NCI-H146 treated with DMSO at 0.1 percent for 48 hours (cell line): ENCODE measurements around the gene MOV10.
"Not testable (repeated sequence)": the region's sequence is repeated elsewhere in the genome, so short reads cannot be mapped to it uniquely, and the experiment has no call there.

Source experiments
- DNase-seq: peaks from one replicate; lab custom pipeline; 2025; ENCODE audit not compliant: unreplicated experiment; lab: John Stamatoyannopoulos, UW

MOV10 gene

DNA sequence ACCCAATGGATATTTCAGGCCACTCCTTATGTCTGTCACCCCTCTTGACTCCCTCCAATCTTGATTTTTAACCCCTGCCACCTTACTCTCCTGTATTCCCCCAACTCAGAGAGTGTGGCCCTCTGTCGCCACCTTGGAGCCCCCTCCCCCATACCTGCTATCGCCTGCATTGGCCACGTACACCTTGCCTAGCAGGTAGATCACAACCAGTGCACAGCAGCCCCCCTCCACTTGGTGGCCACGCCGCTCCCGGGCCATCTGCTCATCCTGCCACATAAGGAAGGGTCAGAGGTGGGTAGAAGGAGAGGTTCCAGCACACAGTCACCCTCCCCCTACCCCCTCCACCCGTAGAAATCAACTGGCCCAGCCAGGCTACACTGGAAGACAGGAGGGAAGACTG, 37.7 kb downstream of the MOV10 start:
- no peak for DNase-seq

- DNase-seq = no peak
Observed at GRCh38 chr1:112712701-112713128, 38.3 kb downstream of the MOV10 start.

DNA sequence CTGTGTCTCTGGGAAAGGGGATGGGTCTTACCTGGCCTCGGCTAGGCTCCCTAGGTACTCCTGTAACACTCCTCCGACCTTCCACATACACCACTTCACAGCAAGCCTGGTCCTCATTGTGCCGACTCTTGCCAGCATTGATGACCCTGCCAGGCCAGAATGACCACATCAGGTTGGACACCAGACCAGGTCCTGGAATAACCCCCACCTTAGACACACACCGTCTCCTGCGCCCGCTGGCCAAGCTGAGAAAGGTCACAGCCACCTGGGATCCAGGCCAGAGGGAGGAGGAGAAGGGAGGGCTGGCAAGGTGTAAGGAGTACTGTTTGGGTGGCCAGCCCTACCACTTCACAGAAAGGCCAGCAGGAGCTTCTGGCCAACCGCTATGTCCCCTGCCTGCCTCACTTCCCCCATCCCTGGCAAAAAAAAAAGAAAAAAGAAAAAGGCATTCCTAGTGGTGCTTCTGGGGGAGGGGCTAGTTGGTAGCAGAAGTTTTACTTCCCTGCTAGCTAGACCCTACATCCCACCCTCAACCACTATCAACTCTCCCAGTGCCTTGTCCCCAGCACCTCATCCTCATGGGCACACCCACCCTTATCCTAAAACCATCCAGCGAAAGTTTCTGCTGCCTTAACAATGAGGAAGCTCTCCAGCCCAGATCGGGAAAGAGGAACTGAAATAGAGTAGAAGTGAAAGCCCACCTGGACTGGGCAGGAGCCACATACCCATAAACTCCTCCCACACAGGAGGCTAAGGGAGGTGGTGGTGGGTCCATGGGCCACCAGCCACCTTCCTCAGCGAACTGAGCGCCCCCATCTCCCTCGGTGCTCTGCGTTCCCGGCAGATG, 39.2 kb downstream of the MOV10 start:
- no peak for DNase-seq

DNA sequence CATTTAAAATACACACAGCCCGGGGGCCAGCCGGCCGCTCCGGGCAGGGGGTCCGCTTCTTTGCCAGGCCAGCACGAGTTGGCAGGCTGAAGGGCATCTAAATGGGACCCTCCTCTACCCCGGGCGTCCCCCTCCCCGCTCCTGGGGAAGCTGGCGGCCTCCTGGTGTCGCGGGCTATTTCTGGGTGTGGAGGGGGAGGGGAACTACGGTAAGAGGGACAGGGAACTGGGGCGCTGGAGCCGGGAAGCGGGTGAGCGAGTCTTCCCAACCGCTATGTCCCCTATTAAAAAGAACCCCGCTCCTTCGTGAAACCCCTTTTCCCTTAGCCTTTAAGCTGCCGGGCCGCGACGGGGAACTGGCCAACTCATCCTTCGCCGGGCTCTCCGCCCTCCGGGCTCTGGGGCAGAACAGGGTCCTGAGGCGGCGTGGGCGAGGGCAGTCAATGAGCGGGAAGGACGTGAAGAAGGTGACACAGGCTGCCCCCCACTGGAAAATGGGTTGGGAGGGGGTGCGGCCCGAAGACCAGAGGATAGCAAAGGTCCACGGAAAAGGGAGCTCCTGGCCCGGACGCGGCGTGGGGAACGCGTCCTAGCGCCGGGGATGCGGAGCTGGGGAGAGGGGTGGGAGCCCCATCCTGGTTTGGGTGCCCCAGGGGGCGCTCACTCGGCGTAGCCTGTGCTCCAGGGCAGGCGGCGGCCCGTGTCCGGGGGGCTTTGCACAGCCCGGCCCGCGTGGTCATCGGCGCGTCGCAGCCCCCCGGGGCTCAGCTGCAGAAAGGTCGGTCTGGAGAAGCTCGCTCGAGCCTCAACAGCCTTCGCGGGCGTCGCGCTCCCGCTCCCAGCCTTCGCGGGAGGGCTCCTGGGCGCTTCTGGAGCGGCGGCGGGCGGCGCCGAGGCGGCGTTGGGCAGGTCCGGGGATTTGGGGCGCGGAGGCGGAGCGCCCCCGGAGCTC, 40.1 kb downstream of the MOV10 start:
- DNase-seq = no peak

DNA sequence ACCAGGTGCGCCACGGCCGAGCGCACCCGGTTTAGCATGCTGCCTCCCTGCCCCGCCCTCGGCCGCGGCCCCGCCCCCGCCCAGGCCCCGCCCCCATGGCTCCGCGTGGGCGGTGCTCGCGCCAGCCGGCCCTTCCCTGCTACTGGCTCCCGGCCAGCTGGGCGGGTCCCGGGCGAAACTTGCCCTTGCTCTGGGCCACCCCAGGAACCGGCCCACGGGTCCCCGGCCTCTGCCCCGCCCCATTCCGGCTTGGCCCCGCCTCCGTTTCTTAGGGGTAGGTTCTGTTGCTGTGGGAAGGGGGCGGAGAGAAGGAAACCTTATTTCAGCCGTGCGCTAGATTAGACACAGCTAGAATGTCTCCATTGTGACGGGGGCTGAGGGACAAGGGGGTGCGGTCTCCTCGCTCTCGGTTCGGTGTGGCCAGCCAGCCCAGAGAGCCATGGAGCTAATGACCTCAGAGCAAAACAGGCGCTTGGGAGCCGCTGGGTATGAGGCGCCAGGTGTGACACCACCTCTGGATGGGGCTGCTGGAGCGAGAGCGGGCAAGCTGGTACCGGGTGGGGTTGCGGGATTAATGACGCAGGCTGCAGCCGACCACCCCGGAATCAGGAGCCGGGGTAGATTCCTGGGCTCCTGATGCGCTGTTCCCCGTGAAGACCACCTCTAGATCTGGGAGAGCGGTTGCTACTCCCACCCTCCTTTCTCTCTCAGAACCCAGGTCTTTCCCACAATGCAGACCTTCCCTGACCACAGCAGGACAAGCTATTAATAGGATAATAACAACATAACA, 41.0 kb downstream of the MOV10 start, which contains the start of gene PPM1J:
Gene PPM1J (minus strand): TSS at position 69 of the 790 bp plus-strand sequence. CDS start 31 bp downstream, at position 38.
- DNase-seq = peak; percentile 80

- DNase-seq = peak; percentile 59
Observed at GRCh38 chr1:112716133-112716720, 41.8 kb downstream of the MOV10 start.

GRCh38 chr1:112717263-112717873, 42.9 kb downstream of the MOV10 start:
- DNase-seq = no peak

DNA sequence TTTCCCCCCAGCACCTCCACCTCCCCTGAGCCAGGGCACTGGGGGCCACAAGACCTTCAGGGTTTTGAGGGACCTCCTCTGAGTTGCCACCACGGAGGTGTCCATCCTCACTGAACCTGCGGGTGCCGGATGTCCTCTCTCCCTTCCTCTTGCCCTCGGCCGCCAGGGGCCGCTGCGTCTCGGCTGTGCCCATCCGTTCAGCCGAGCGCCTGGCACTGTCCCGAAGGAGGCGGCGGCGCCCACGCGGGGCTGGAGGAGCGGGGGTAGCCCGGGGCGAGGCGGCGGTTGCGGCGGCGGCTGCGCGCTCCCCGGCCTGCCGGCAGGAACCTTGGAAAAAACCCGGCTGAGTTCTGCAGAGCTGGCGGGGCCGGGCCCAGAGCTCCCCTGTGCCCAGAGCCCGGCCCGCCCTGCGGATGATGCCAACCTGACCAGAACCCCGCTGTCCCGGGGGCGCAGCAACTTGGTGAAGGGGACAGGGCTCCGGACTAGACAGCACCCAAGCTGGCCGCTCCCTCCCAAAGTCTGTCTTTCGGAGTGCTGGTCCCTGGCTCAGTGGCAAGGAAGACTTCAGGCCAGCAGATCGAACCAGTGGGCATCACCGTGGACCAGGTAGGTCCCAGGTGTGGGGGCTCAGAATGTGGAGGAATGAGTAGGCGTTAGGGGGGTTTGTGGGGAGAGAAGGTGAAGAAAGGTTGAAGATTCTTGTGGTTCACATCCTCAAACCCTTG, 44.4 kb downstream of the MOV10 start:
- peak; percentile 28 for DNase-seq

- DNase-seq = no peak
Observed at GRCh38 chr1:112719706-112720105, 45.2 kb downstream of the MOV10 start.

- no peak for DNase-seq
Observed at GRCh38 chr1:112720800-112721199, 46.3 kb downstream of the MOV10 start.

GRCh38 chr1:112721294-112721693, 46.8 kb downstream of the MOV10 start:
- DNase-seq = not testable (repeated sequence)

GRCh38 chr1:112721966-112722524, 47.6 kb downstream of the MOV10 start:
- no peak for DNase-seq

- peak; percentile 29 for DNase-seq
Observed at GRCh38 chr1:112722601-112723510, 48.4 kb downstream of the MOV10 start.

DNA sequence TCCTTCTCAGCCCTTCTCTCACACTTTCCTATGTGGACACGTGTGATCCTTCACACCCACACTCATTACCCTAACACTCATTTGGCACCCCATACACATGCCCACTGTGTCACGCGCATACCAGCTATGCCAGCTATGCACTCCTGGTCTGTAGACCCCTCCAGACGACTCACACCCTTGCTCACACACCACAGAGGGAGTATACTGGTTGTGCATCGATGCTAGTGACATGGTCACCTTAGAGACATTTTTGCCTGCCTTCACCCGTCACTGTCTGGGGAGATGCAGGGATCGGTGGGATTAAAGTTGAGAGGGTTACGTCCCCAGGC, 49.0 kb downstream of the MOV10 start:
- DNase-seq = no peak

- not testable (repeated sequence) for DNase-seq
Observed at GRCh38 chr1:112724240-112724639, 49.8 kb downstream of the MOV10 start.

DNA sequence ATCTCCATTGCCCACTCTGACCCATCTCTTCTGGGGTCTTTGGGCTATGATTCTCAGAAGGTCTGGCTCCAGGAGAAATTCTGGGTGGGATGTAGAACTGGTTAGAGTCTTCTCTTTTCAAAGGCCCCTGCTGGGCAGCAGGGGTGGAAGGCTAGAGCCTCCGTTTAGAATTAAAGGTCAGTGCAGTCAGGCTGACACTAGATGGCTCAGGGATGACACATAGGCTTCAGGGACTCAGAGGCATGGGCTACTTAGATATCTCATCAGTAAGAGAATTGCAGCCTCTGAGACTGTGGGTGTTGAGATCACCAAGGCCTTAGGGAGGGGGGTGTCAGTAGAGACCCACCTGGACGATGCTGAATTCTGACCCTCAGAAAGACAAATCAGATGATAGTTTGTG, 53.3 kb downstream of the MOV10 start:
- no peak for DNase-seq

DNA sequence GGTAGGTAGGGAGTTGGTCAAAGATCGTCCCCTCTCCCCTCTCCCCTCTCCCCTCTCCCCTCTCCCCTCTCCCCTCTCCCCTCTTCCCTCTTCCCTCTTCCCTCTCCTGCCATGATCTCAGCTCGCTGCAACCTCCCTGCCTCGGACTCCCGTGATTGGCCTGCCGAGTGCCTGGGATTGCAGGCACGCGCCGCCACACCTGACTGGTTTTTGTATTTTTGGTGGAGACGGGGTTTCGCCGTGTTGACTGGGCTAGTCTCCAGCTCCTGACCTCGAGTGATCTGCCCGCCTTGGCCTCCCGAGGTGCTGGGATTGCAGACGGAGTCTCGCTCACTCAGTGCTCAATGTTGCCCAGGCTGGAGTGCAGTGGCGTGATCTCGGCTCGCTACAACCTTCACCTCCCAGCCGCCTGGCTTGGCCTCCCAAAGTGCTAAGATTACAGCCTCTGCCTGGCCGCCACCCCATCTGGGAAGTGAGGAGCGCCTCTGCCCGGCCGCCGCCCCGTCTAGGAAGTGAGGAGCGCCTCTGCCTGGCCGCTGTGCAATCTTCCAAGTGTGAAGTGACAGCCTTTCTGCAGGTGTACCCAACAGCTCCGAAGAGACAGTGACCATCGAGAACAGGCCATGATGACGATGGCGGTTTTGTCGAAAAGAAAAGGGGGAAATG, 54.0 kb downstream of the MOV10 start:
- not testable (repeated sequence) for DNase-seq

DNA sequence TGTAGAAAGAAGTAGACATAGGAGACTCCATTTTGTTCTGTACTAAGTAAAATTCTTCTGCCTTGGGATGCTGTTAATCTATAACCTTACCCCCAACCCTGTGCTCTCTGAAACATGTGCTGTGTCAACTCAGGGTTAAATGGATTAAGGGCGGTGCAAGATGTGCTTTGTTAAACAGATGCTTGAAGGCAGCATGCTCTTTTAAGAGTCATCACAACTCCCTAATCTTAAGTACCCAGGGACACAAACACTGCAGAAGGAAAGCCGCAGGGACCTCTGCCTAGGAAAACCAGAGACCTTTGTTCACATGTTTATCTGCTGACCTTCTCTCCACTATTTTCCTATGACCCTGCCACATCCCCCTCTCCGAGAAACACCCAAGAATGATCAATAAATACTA, 54.6 kb downstream of the MOV10 start:
- not testable (repeated sequence) for DNase-seq
